ENCODE results near the gene PLCG1. TPM values are rescaled to one million over a fixed set of nuclear protein-coding genes. Genes with fewer than 3 reads are reported as not detected.

PLCG1 gene
- total RNA-seq, 1 experiment from 2014 or later, result 33.2 TPM

- H3K36me3 Mint-ChIP-seq (ENCODE audit: insufficient read depth, unreplicated experiment), result peaks cover 39% of the 10 kb centered on the region
- intact Hi-C loops (cut with micrococcal nuclease), result no loop called here
- H3K27me3 Mint-ChIP-seq (ENCODE audit: insufficient read depth, unreplicated experiment), result no peaks in the 10 kb centered on the region
- CTCF ChIA-PET, result interaction anchor here (1.8 kb wide), 1 partner anchor 12 kb away, joined by 9 read pairs; no protein-coding TSS in a partner anchor
- H3K4me1 Mint-ChIP-seq (ENCODE audit: insufficient read depth, unreplicated experiment), result peaks cover 17% of the 10 kb centered on the region
- POLR2A ChIA-PET, result no interaction called here
- BruUV-seq (replicated peaks), result no TSS peak
- no peak overlapping the region for H3K27ac Mint-ChIP-seq (ENCODE audit: low read depth, unreplicated experiment)
- H3K4me3 Mint-ChIP-seq (ENCODE audit: unreplicated experiment), result no peak overlapping the region
- no peaks in the 10 kb centered on the region for H3K9me3 Mint-ChIP-seq (ENCODE audit: unreplicated experiment)
- no peak for TF ChIP-seq CTCF (IDR thresholded peaks at IDR 0.05; ENCODE audit: unreplicated experiment)
- no peak for DNase-seq (ENCODE audit: unreplicated experiment)
These were observed 23.3 kb downstream of the PLCG1 start for GRCh38 chr20:41160686-41161085.

- ChIA-PET POLR2A (no interaction called here), CTCF (interaction anchor here (1.8 to 16.9 kb wide), 2 partner anchors 11 to 177 kb away, joined by 9 to 314 read pairs; partner anchors contain the start of gene LPIN3)
- Mint-ChIP-seq H3K4me3 (ENCODE audit: unreplicated experiment) (no peak overlapping the region), H3K36me3 (ENCODE audit: insufficient read depth, unreplicated experiment) (peaks cover 40% of the 10 kb centered on the region), H3K27me3 (ENCODE audit: insufficient read depth, unreplicated experiment) (no peaks in the 10 kb centered on the region), H3K4me1 (ENCODE audit: insufficient read depth, unreplicated experiment) (peaks cover 12% of the 10 kb centered on the region), H3K27ac (ENCODE audit: low read depth, unreplicated experiment) (no peak overlapping the region), H3K9me3 (ENCODE audit: unreplicated experiment) (no peaks in the 10 kb centered on the region)
- intact Hi-C loops (cut with micrococcal nuclease), result no loop called here
- no TSS peak for BruUV-seq (replicated peaks)
- TF ChIP-seq CTCF (IDR thresholded peaks at IDR 0.05; ENCODE audit: unreplicated experiment), result no peak
- no peak for DNase-seq (ENCODE audit: unreplicated experiment)
These were observed 24.5 kb downstream of the PLCG1 start for GRCh38 chr20:41161886-41162285.

GRCh38 chr20:41162396-41162795, 25.1 kb downstream of the PLCG1 start:
- TF ChIP-seq CTCF (IDR thresholded peaks at IDR 0.05; ENCODE audit: unreplicated experiment), result no peak
- Mint-ChIP-seq H3K4me1 (ENCODE audit: insufficient read depth, unreplicated experiment) (peaks cover 7% of the 10 kb centered on the region), H3K27ac (ENCODE audit: low read depth, unreplicated experiment) (no peak overlapping the region), H3K27me3 (ENCODE audit: insufficient read depth, unreplicated experiment) (no peaks in the 10 kb centered on the region), H3K9me3 (ENCODE audit: unreplicated experiment) (no peaks in the 10 kb centered on the region), H3K4me3 (ENCODE audit: unreplicated experiment) (no peak overlapping the region), H3K36me3 (ENCODE audit: insufficient read depth, unreplicated experiment) (peaks cover 36% of the 10 kb centered on the region)
- CTCF ChIA-PET, result interaction anchor here (16.9 kb wide), 1 partner anchor 176 kb away, joined by 314 read pairs; the partner anchor contains the start of gene LPIN3
- no TSS peak for BruUV-seq (replicated peaks)
- intact Hi-C loops (cut with micrococcal nuclease), result no loop called here
- POLR2A ChIA-PET, result no interaction called here
- DNase-seq (ENCODE audit: unreplicated experiment), result no peak

GRCh38 chr20:41163821-41164220, 26.5 kb downstream of the PLCG1 start:
- ChIA-PET CTCF (interaction anchor here (0.7 to 16.9 kb wide), 6 partner anchors 9 to 175 kb away, joined by 3 to 314 read pairs (median 4); partner anchors contain the start of gene LPIN3), POLR2A (interaction anchor here (1.2 kb wide), 1 partner anchor 9 kb away, joined by 4 read pairs; no protein-coding TSS in a partner anchor)
- TF ChIP-seq CTCF (IDR thresholded peaks at IDR 0.05; ENCODE audit: unreplicated experiment), result no peak
- H3K27me3 Mint-ChIP-seq (ENCODE audit: insufficient read depth, unreplicated experiment), result no peaks in the 10 kb centered on the region
- no peaks in the 10 kb centered on the region for H3K9me3 Mint-ChIP-seq (ENCODE audit: unreplicated experiment)
- H3K27ac Mint-ChIP-seq (ENCODE audit: low read depth, unreplicated experiment), result no peak overlapping the region
- BruUV-seq (replicated peaks), result no TSS peak
- H3K36me3 Mint-ChIP-seq (ENCODE audit: insufficient read depth, unreplicated experiment), result peaks cover 36% of the 10 kb centered on the region
- no peaks in the 10 kb centered on the region for H3K4me1 Mint-ChIP-seq (ENCODE audit: insufficient read depth, unreplicated experiment)
- intact Hi-C loops (cut with micrococcal nuclease), result no loop called here
- DNase-seq (ENCODE audit: unreplicated experiment), result no peak
- no peak overlapping the region for H3K4me3 Mint-ChIP-seq (ENCODE audit: unreplicated experiment)
